Measurements from ENCODE around the gene PI3. TPM values are rescaled to one million over a fixed set of nuclear protein-coding genes. Genes with fewer than 3 reads are reported as not detected.
"Not testable (repeated sequence)": the region's sequence is repeated elsewhere in the genome, so short reads cannot be mapped to it uniquely, and the experiment has no call there.

Gene PI3
- total RNA-seq, 5 donors from 2014 or later (not counting 1 experiment from before 2014, with no cell fraction given) = 0.51 TPM; not detected in 4

DNA sequence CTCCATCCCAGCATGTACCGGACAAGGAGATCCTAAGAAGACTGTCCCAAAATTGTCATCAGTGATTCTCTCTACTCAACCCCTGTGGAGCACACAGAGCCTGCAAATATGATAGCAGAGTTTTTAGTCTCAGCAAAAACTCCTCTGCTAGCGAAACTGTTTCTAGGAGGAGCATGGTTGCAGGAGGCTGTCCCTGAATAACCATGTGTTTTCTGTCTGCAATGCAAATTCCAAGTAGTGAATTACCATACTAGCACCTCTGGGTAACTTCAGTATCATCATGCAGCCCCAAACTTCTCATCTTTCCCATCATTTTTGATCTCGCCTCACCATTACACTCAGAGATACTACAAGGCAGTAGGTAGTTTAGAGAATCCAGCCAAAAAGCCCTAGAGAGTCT, 25.6 kb upstream of the PI3 start:
- DNase-seq = no peak
- H3K36me3 ChIP-seq (ENCODE audit: control insufficient read depth in 2 of 2, extremely low read depth in 1 of 2, insufficient read depth in 1 of 2, low read length in 1 of 2) = no peaks in the 10 kb centered on the region
- ChIA-PET POLR2A (no interaction called here), CTCF (no interaction called here)
- H3K4me1 Mint-ChIP-seq = no peaks in the 10 kb centered on the region
- no peaks in the 10 kb centered on the region for H3K9me3 ChIP-seq
- no peak overlapping the region for H3K4me3 ChIP-seq (ENCODE audit: control insufficient read depth in 1 of 2, extremely low read depth in 1 of 2, low read length in 1 of 2)
- peaks cover 13 to 16% of the 10 kb centered on the region in 2 experiments for H3K27me3 ChIP-seq (replicated peaks in 1 of 2; ENCODE audit: control insufficient read depth in 2 of 2, extremely low read depth in 1 of 2, insufficient read depth in 2 of 2, low read length in 1 of 2)
- H3K27me3 Mint-ChIP-seq = peaks cover 42 to 49% of the 10 kb centered on the region in 2 donors
- WGBS (ENCODE audit: insufficient coverage) = 83% methylated on average over 1 of the region's 3 CpGs
- no peaks in the 10 kb centered on the region for H3K36me3 Mint-ChIP-seq
- no peaks in the 10 kb centered on the region for H3K4me1 ChIP-seq (ENCODE audit: control insufficient read depth in 1 of 2, extremely low read depth in 1 of 2, insufficient read depth in 2 of 2, low read length in 2 of 2)
- ATAC-seq (replicated peaks in 1 of 4) = no peak
- no peak overlapping the region for H3K27ac Mint-ChIP-seq
- no peaks in the 10 kb centered on the region for H3K9me3 Mint-ChIP-seq
- H3K4me3 Mint-ChIP-seq = no peak overlapping the region
- no peak overlapping the region for H3K27ac ChIP-seq (ENCODE audit: low read length)

DNA sequence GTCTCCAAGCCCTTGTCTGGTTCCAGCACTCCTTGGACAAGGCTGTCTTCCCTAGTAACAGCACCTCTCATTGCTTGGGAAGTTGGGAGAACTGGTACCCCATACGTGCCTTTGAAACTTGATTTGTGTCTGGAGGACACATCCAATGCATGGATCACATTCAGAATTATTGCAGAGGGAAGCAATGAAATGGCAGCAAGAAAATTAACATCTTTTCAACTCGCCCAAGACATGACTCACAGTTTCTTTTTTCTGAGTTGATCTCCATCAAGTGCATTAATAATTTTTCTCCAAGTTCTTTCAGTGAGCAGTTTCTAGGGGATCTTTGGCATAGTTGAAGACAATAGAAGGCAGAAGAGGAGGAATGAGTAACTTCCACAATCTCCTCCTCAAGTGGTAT, 22.3 kb upstream of the PI3 start:
- no peak overlapping the region for H3K4me3 Mint-ChIP-seq
- WGBS (ENCODE audit: insufficient coverage) = no CpG with 5 or more reads among the region's 2 CpGs
- DNase-seq = no peak
- ChIA-PET CTCF (no interaction called here), POLR2A (no interaction called here)
- no peak for ATAC-seq (replicated peaks in 1 of 4)
- no peaks in the 10 kb centered on the region for H3K36me3 ChIP-seq (ENCODE audit: control insufficient read depth in 2 of 2, extremely low read depth in 1 of 2, insufficient read depth in 1 of 2, low read length in 1 of 2)
- no peaks in the 10 kb centered on the region for H3K36me3 Mint-ChIP-seq
- H3K27me3 ChIP-seq (replicated peaks in 1 of 2; ENCODE audit: control insufficient read depth in 2 of 2, extremely low read depth in 1 of 2, insufficient read depth in 2 of 2, low read length in 1 of 2) = peaks cover 7 to 21% of the 10 kb centered on the region in 2 experiments
- H3K4me3 ChIP-seq (ENCODE audit: control insufficient read depth in 1 of 2, extremely low read depth in 1 of 2, low read length in 1 of 2) = no peak overlapping the region
- no peaks in the 10 kb centered on the region for H3K9me3 ChIP-seq
- no peaks in the 10 kb centered on the region for H3K4me1 Mint-ChIP-seq
- H3K27ac ChIP-seq (ENCODE audit: low read length) = no peak overlapping the region
- no peaks in the 10 kb centered on the region for H3K4me1 ChIP-seq (ENCODE audit: control insufficient read depth in 1 of 2, extremely low read depth in 1 of 2, insufficient read depth in 2 of 2, low read length in 2 of 2)
- no peak overlapping the region for H3K27ac Mint-ChIP-seq
- peaks cover 0 to 3% (median 3%) of the 10 kb centered on the region in 3 donors for H3K9me3 Mint-ChIP-seq
- peaks cover 50 to 51% of the 10 kb centered on the region in 2 donors for H3K27me3 Mint-ChIP-seq

DNA sequence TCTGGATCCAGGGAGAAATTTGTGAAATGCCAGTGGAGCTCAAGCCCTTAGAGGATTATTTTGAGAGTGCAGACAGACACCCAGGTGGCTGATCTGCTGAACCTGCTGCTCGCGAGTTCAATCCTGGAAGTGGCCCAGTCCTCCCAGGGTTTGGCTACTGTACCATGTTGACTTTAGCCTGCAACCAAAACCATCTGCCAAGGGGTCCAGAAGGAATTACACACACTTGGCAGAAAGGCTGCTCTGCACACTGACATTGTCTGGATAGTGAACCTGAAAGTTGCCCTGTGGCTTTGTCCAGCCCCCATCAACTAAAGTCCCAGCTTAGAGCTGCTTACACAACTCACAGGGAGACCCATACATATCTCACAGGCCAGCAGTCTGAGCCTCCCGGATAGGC, 21.6 kb upstream of the PI3 start:
- Mint-ChIP-seq H3K27ac (no peak overlapping the region), H3K36me3 (no peaks in the 10 kb centered on the region), H3K4me1 (no peaks in the 10 kb centered on the region), H3K4me3 (no peak overlapping the region), H3K27me3 (peaks cover 50 to 51% of the 10 kb centered on the region in 2 donors), H3K9me3 (peaks cover 3 to 4% (median 3%) of the 10 kb centered on the region in 3 donors)
- no peak overlapping the region for H3K27ac ChIP-seq (ENCODE audit: low read length)
- ATAC-seq (replicated peaks in 1 of 4) = no peak
- 86% methylated on average over 3 of the region's 3 CpGs for WGBS (ENCODE audit: insufficient coverage)
- H3K27me3 ChIP-seq (replicated peaks in 1 of 2; ENCODE audit: control insufficient read depth in 2 of 2, extremely low read depth in 1 of 2, insufficient read depth in 2 of 2, low read length in 1 of 2) = peaks cover 7 to 20% of the 10 kb centered on the region in 2 experiments
- ChIA-PET CTCF (no interaction called here), POLR2A (no interaction called here)
- H3K4me1 ChIP-seq (ENCODE audit: control insufficient read depth in 1 of 2, extremely low read depth in 1 of 2, insufficient read depth in 2 of 2, low read length in 2 of 2) = no peaks in the 10 kb centered on the region
- H3K4me3 ChIP-seq (ENCODE audit: control insufficient read depth in 1 of 2, extremely low read depth in 1 of 2, low read length in 1 of 2) = no peak overlapping the region
- H3K9me3 ChIP-seq = no peaks in the 10 kb centered on the region
- no peak for DNase-seq
- no peaks in the 10 kb centered on the region for H3K36me3 ChIP-seq (ENCODE audit: control insufficient read depth in 2 of 2, extremely low read depth in 1 of 2, insufficient read depth in 1 of 2, low read length in 1 of 2)

DNA sequence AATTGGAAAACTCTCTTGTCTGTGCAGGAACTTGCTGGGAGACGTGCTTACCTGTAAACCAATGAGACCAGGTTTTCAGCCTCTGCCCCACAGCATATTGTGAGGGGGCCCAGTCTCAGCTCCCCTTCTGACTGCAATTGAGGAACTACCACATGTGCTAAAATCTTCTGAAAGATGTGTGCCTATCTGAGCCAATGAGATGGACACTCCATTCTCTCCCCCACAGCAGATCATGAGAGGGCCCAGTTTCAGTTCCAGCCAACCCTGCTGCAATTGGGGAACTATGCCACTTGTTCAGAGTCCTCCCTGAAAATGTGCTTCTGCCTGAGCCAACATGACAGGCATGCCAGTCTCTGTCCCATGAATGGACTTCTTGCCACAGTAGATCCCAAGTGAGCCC, 20.9 kb upstream of the PI3 start:
- H3K27me3 Mint-ChIP-seq = peaks cover 46 to 51% of the 10 kb centered on the region in 2 donors
- Histone ChIP-seq H3K4me1 (ENCODE audit: control insufficient read depth in 1 of 2, extremely low read depth in 1 of 2, insufficient read depth in 2 of 2, low read length in 2 of 2) (no peaks in the 10 kb centered on the region), H3K27me3 (replicated peaks in 1 of 2; ENCODE audit: control insufficient read depth in 2 of 2, extremely low read depth in 1 of 2, insufficient read depth in 2 of 2, low read length in 1 of 2) (peaks cover 7 to 17% of the 10 kb centered on the region in 2 experiments), H3K36me3 (ENCODE audit: control insufficient read depth in 2 of 2, extremely low read depth in 1 of 2, insufficient read depth in 1 of 2, low read length in 1 of 2) (no peaks in the 10 kb centered on the region), H3K9me3 (no peaks in the 10 kb centered on the region), H3K27ac (ENCODE audit: low read length) (no peak overlapping the region), H3K4me3 (ENCODE audit: control insufficient read depth in 1 of 2, extremely low read depth in 1 of 2, low read length in 1 of 2) (no peak overlapping the region)
- POLR2A ChIA-PET = no interaction called here
- H3K4me3 Mint-ChIP-seq = no peak overlapping the region
- H3K27ac Mint-ChIP-seq = no peak overlapping the region
- CTCF ChIA-PET = no interaction called here
- peaks cover 9 to 10% (median 9%) of the 10 kb centered on the region in 3 donors for H3K9me3 Mint-ChIP-seq
- no peaks in the 10 kb centered on the region for H3K4me1 Mint-ChIP-seq
- peak in 1 of 35 experiments; percentile 15 for DNase-seq
- no CpG with 5 or more reads among the region's 1 CpG for WGBS (ENCODE audit: insufficient coverage)
- no peaks in the 10 kb centered on the region for H3K36me3 Mint-ChIP-seq
- no peak for ATAC-seq (replicated peaks in 1 of 4)

DNA sequence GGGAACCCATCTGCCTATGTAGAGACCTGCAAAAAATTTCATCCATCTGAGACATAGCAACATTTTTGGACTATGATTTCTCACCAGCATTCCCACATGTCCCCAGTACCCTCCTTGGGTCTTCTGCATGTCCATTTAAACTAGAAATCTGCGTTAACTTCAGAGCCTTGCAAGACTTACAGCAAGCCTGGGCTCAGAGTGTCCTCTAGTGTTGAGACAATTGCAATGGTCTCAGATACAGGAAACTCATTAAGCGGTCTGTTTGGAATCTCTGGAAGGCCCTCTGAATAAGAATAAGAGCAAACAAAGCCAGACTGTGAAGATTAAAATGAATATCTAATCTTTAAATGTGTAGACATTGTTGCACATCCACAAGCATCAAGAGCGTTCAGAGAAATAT, 20.5 kb upstream of the PI3 start:
- Histone ChIP-seq H3K36me3 (ENCODE audit: control insufficient read depth in 2 of 2, extremely low read depth in 1 of 2, insufficient read depth in 1 of 2, low read length in 1 of 2) (no peaks in the 10 kb centered on the region), H3K4me1 (ENCODE audit: control insufficient read depth in 1 of 2, extremely low read depth in 1 of 2, insufficient read depth in 2 of 2, low read length in 2 of 2) (no peaks in the 10 kb centered on the region), H3K9me3 (no peaks in the 10 kb centered on the region), H3K27me3 (replicated peaks in 1 of 2; ENCODE audit: control insufficient read depth in 2 of 2, extremely low read depth in 1 of 2, insufficient read depth in 2 of 2, low read length in 1 of 2) (peaks cover 7 to 17% of the 10 kb centered on the region in 2 experiments), H3K4me3 (ENCODE audit: control insufficient read depth in 1 of 2, extremely low read depth in 1 of 2, low read length in 1 of 2) (no peak overlapping the region), H3K27ac (ENCODE audit: low read length) (no peak overlapping the region)
- ChIA-PET CTCF (no interaction called here), POLR2A (no interaction called here)
- H3K4me1 Mint-ChIP-seq = no peaks in the 10 kb centered on the region
- DNase-seq = no peak
- H3K27ac Mint-ChIP-seq = no peak overlapping the region
- H3K27me3 Mint-ChIP-seq = peaks cover 46 to 52% of the 10 kb centered on the region in 2 donors
- no peak for ATAC-seq (replicated peaks in 1 of 4)
- peaks cover 13 to 14% (median 13%) of the 10 kb centered on the region in 3 donors for H3K9me3 Mint-ChIP-seq
- no peak overlapping the region for H3K4me3 Mint-ChIP-seq
- 71% methylated on average over 1 of the region's 3 CpGs for WGBS (ENCODE audit: insufficient coverage)
- H3K36me3 Mint-ChIP-seq = no peaks in the 10 kb centered on the region

DNA sequence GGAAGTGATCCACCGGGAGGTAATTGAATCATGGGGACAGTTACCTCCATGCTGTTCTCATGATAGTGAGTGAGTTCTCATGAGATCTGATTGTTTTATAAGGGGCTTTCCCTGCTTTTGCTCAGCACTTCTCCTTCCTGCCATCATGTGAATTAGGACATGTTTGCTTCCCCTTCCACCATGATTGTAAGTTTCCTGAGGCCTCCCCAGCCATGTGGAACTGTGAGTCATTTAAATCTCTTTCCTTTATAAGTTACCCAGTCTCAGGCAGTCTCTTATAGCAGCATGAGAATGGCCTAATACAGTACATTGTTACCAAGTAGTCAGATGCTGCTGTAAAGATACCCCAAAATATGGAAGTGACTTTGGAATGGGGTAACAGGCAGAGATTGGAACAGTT, 19.9 kb upstream of the PI3 start:
- DNase-seq; POLR2A ChIA-PET; H3K36me3 Mint-ChIP-seq; H3K4me3 ChIP-seq (ENCODE audit: control insufficient read depth in 1 of 2, extremely low read depth in 1 of 2, low read length in 1 of 2); H3K4me1 Mint-ChIP-seq; CTCF ChIA-PET; H3K27ac Mint-ChIP-seq; H3K9me3 ChIP-seq; H3K36me3 ChIP-seq (ENCODE audit: control insufficient read depth in 2 of 2, extremely low read depth in 1 of 2, insufficient read depth in 1 of 2, low read length in 1 of 2); H3K4me1 ChIP-seq (ENCODE audit: control insufficient read depth in 1 of 2, extremely low read depth in 1 of 2, insufficient read depth in 2 of 2, low read length in 2 of 2); ATAC-seq (replicated peaks in 1 of 4); H3K4me3 Mint-ChIP-seq; H3K27ac ChIP-seq (ENCODE audit: low read length): not testable (repeated sequence)
- Mint-ChIP-seq H3K27me3 (peaks cover 44 to 48% of the 10 kb centered on the region in 2 donors), H3K9me3 (peaks cover 14 to 18% (median 15%) of the 10 kb centered on the region in 3 donors)
- no CpG with 5 or more reads among the region's 1 CpG for WGBS (ENCODE audit: insufficient coverage)
- peaks cover 7 to 17% of the 10 kb centered on the region in 2 experiments for H3K27me3 ChIP-seq (replicated peaks in 1 of 2; ENCODE audit: control insufficient read depth in 2 of 2, extremely low read depth in 1 of 2, insufficient read depth in 2 of 2, low read length in 1 of 2)

DNA sequence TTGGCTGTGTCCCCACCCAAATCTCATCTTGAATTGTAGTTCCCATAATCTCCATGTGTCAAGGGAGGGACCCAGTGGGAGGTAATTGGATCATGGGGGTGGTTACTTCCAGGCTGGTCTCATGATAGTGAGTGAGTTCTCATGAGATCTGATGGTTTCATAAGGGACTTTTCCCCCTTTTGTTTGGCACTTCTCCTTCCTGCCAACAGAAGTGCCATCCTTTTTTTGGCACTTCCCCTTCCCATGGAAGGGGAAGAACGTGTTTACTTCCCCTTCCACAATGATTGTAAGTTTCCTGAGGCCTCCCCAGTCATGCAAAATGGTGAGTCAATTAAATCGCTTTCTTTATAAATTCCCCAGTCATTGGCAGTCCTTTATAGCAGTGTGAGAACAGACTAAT, 18.0 kb upstream of the PI3 start:
- H3K9me3 Mint-ChIP-seq = peaks cover 14 to 27% (median 18%) of the 10 kb centered on the region in 3 donors
- Histone ChIP-seq H3K27me3 (replicated peaks in 1 of 2; ENCODE audit: control insufficient read depth in 2 of 2, extremely low read depth in 1 of 2, insufficient read depth in 2 of 2, low read length in 1 of 2) (peaks cover under 1 to 21% of the 10 kb centered on the region in 2 experiments), H3K4me1 (ENCODE audit: control insufficient read depth in 1 of 2, extremely low read depth in 1 of 2, insufficient read depth in 2 of 2, low read length in 2 of 2) (no peaks in the 10 kb centered on the region), H3K4me3 (ENCODE audit: control insufficient read depth in 1 of 2, extremely low read depth in 1 of 2, low read length in 1 of 2) (no peak overlapping the region), H3K27ac (ENCODE audit: low read length) (no peak overlapping the region), H3K36me3 (ENCODE audit: control insufficient read depth in 2 of 2, extremely low read depth in 1 of 2, insufficient read depth in 1 of 2, low read length in 1 of 2) (no peaks in the 10 kb centered on the region), H3K9me3 (no peaks in the 10 kb centered on the region)
- H3K27me3 Mint-ChIP-seq = peaks cover 49 to 50% of the 10 kb centered on the region in 2 donors
- ATAC-seq (replicated peaks in 1 of 4) (no peak), DNase-seq (no peak)
- H3K27ac Mint-ChIP-seq = no peak overlapping the region
- no peaks in the 10 kb centered on the region for H3K36me3 Mint-ChIP-seq
- no peak overlapping the region for H3K4me3 Mint-ChIP-seq
- H3K4me1 Mint-ChIP-seq = no peaks in the 10 kb centered on the region
- ChIA-PET CTCF (no interaction called here), POLR2A (no interaction called here)
- WGBS (ENCODE audit: insufficient coverage) = no CpG with 5 or more reads among the region's 2 CpGs
